Effector memory CD8-positive, alpha-beta T cell (primary cell): ENCODE data around the gene TTC33.

Source experiments
- ATAC-seq: fragments of 150-1000 bp; cut with Tn5 transposase; replicated peaks from 2 replicates; pipeline ENCODE4 v1.10.0; 2021; ENCODE audit warnings: mild to moderate bottlenecking, moderate library complexity
- DNase-seq, 3 experiments: peaks; one replicate each; pipeline ENCODE4 v3.0.0; 2021
- H3K27ac Mint-ChIP-seq, 2 donors: one replicate each; pipeline ENCODE4 v1.8.0; 2022; ENCODE audit warnings: mild to moderate bottlenecking in 2 of 2, mixed read lengths in 2 of 2, moderate library complexity in 2 of 2
- H3K27me3 Mint-ChIP-seq, 2 donors: one replicate each; pipeline ENCODE4 v1.8.0; 2022; ENCODE audit warnings: mixed read lengths in 2 of 2
- H3K36me3 Mint-ChIP-seq: one replicate; pipeline ENCODE4 v1.8.0; 2022; ENCODE audit warnings: mild to moderate bottlenecking, moderate library complexity, mixed read lengths; ENCODE audit not compliant: insufficient read depth
- H3K4me1 Mint-ChIP-seq, 2 donors: one replicate each; pipeline ENCODE4 v1.8.0; 2022; ENCODE audit warnings: low read depth in 2 of 2, mixed read lengths in 2 of 2
- H3K4me3 Mint-ChIP-seq, 2 donors: one replicate each; pipeline ENCODE4 v1.8.0; 2022; ENCODE audit warnings: mild to moderate bottlenecking in 2 of 2, mixed read lengths in 2 of 2, moderate library complexity in 2 of 2
- H3K9me3 Mint-ChIP-seq, 2 donors: one replicate each; pipeline ENCODE4 v1.8.0; 2022; ENCODE audit warnings: mixed read lengths in 2 of 2

The TTC33 gene

GRCh38 chr5:40775085-40775845 lies 19.5 kb upstream of the TTC33 start:
- peak overlapping the region in 1 of 2 donors; percentile 66 for H3K27ac Mint-ChIP-seq

GRCh38 chr5:40774623-40775022 lies 18.9 kb upstream of the TTC33 start:
- Mint-ChIP-seq H3K4me1 (peaks cover 7 to 17% of the 10 kb centered on the region in 2 donors), H3K36me3 (peaks cover 58% of the 10 kb centered on the region), H3K27me3 (no peaks in the 10 kb centered on the region), H3K9me3 (no peaks in the 10 kb centered on the region), H3K27ac (no peak overlapping the region), H3K4me3 (no peak overlapping the region)
- ATAC-seq (no peak), DNase-seq (no peak)

More at GRCh38 chr5:40775085-40775845, 19.5 kb upstream of the TTC33 start:
- Mint-ChIP-seq H3K9me3 (no peaks in the 10 kb centered on the region), H3K4me1 (peaks cover 7 to 20% of the 10 kb centered on the region in 2 donors), H3K4me3 (no peak overlapping the region), H3K36me3 (peaks cover 52% of the 10 kb centered on the region), H3K27me3 (no peaks in the 10 kb centered on the region)
- ATAC-seq (no peak), DNase-seq (no peak)

- Mint-ChIP-seq H3K4me3 (no peak overlapping the region), H3K4me1 (peaks cover 0 to 9% of the 10 kb centered on the region in 2 donors), H3K27ac (no peak overlapping the region), H3K36me3 (peaks cover 70% of the 10 kb centered on the region), H3K9me3 (no peaks in the 10 kb centered on the region), H3K27me3 (no peaks in the 10 kb centered on the region)
- DNase-seq (no peak), ATAC-seq (no peak)
These were observed 15.0 kb upstream of the TTC33 start for GRCh38 chr5:40770764-40771163.

- Mint-ChIP-seq H3K4me3 (no peak overlapping the region), H3K27me3 (no peaks in the 10 kb centered on the region), H3K36me3 (peaks cover 55% of the 10 kb centered on the region), H3K9me3 (no peaks in the 10 kb centered on the region), H3K27ac (no peak overlapping the region), H3K4me1 (no peaks in the 10 kb centered on the region)
- DNase-seq (no peak), ATAC-seq (no peak)
These were observed 6.9 kb upstream of the TTC33 start for GRCh38 chr5:40762705-40763104.

- H3K9me3 Mint-ChIP-seq = no peaks in the 10 kb centered on the region
These were observed 1.6 kb upstream of the TTC33 start for GRCh38 chr5:40757400-40757799.

GRCh38 chr5:40755093-40755406 lies 711 bp downstream of the TTC33 start:
- no peak overlapping the region for H3K4me3 Mint-ChIP-seq
- no peaks in the 10 kb centered on the region for H3K9me3 Mint-ChIP-seq
- peaks cover 11 to 21% of the 10 kb centered on the region in 2 donors for H3K4me1 Mint-ChIP-seq
- ATAC-seq = peak; percentile 71
- peak; percentile 42 to 55 (median 50) for DNase-seq
- H3K27ac Mint-ChIP-seq = no peak overlapping the region
- no peaks in the 10 kb centered on the region for H3K27me3 Mint-ChIP-seq
- H3K36me3 Mint-ChIP-seq = peaks cover 3% of the 10 kb centered on the region

More at GRCh38 chr5:40757400-40757799, 1.6 kb upstream of the TTC33 start:
- Mint-ChIP-seq H3K4me1 (peaks cover 7 to 12% of the 10 kb centered on the region in 2 donors), H3K4me3 (no peak overlapping the region), H3K36me3 (peaks cover 9% of the 10 kb centered on the region), H3K27ac (no peak overlapping the region), H3K27me3 (no peaks in the 10 kb centered on the region)
- DNase-seq (no peak), ATAC-seq (no peak)

GRCh38 chr5:40754381-40755092 lies 1.2 kb downstream of the TTC33 start:
- peaks cover 11 to 21% of the 10 kb centered on the region in 2 donors for H3K4me1 Mint-ChIP-seq
- H3K36me3 Mint-ChIP-seq = peaks cover 3% of the 10 kb centered on the region
- H3K4me3 Mint-ChIP-seq = no peak overlapping the region
- DNase-seq (peak in 1 of 3 experiments; percentile 1), ATAC-seq (peak; percentile 48)
- no peaks in the 10 kb centered on the region for H3K27me3 Mint-ChIP-seq
- no peak overlapping the region for H3K27ac Mint-ChIP-seq
- H3K9me3 Mint-ChIP-seq = no peaks in the 10 kb centered on the region

GRCh38 chr5:40746703-40747102 lies 9.1 kb downstream of the TTC33 start:
- Mint-ChIP-seq H3K27me3 (no peaks in the 10 kb centered on the region), H3K4me1 (peaks cover 7 to 19% of the 10 kb centered on the region in 2 donors), H3K9me3 (no peaks in the 10 kb centered on the region), H3K36me3 (peaks cover 24% of the 10 kb centered on the region), H3K4me3 (no peak overlapping the region), H3K27ac (peak overlapping the region in 1 of 2 donors; percentile 64)
- ATAC-seq (no peak), DNase-seq (no peak)

GRCh38 chr5:40743771-40744170 lies 12.0 kb downstream of the TTC33 start:
- Mint-ChIP-seq H3K27ac (no peak overlapping the region), H3K9me3 (no peaks in the 10 kb centered on the region), H3K4me1 (peaks cover 5 to 9% of the 10 kb centered on the region in 2 donors), H3K27me3 (no peaks in the 10 kb centered on the region), H3K4me3 (no peak overlapping the region), H3K36me3 (peaks cover 23% of the 10 kb centered on the region)
- DNase-seq = no peak
- ATAC-seq = no peak

GRCh38 chr5:40738502-40738901 lies 17.3 kb downstream of the TTC33 start:
- no peaks in the 10 kb centered on the region for H3K9me3 Mint-ChIP-seq
- DNase-seq (no peak), ATAC-seq (no peak)
- H3K4me3 Mint-ChIP-seq = no peak overlapping the region
- H3K27ac Mint-ChIP-seq = no peak overlapping the region
- H3K4me1 Mint-ChIP-seq = peaks cover 7 to 24% of the 10 kb centered on the region in 2 donors
- H3K36me3 Mint-ChIP-seq = peaks cover 13% of the 10 kb centered on the region
- no peaks in the 10 kb centered on the region for H3K27me3 Mint-ChIP-seq

GRCh38 chr5:40736103-40736875 lies 19.5 kb downstream of the TTC33 start:
- DNase-seq = peak; percentile 20 to 33 (median 29)

GRCh38 chr5:40735609-40736008 lies 20.2 kb downstream of the TTC33 start:
- peak overlapping the region in 1 of 2 donors; percentile 15 for H3K27ac Mint-ChIP-seq
- no peaks in the 10 kb centered on the region for H3K27me3 Mint-ChIP-seq
- peaks cover 5% of the 10 kb centered on the region for H3K36me3 Mint-ChIP-seq
- no peak overlapping the region for H3K4me3 Mint-ChIP-seq
- H3K4me1 Mint-ChIP-seq = peaks cover 11 to 30% of the 10 kb centered on the region in 2 donors
- ATAC-seq = no peak
- H3K9me3 Mint-ChIP-seq = no peaks in the 10 kb centered on the region
- no peak for DNase-seq

More at GRCh38 chr5:40736103-40736875, 19.5 kb downstream of the TTC33 start:
- H3K27ac Mint-ChIP-seq = peak overlapping the region in 1 of 2 donors; percentile 15
- H3K27me3 Mint-ChIP-seq = no peaks in the 10 kb centered on the region
- ATAC-seq = peak; percentile 81
- H3K9me3 Mint-ChIP-seq = no peaks in the 10 kb centered on the region
- peaks cover 5% of the 10 kb centered on the region for H3K36me3 Mint-ChIP-seq
- peaks cover 9 to 29% of the 10 kb centered on the region in 2 donors for H3K4me1 Mint-ChIP-seq
- no peak overlapping the region for H3K4me3 Mint-ChIP-seq

- Mint-ChIP-seq H3K27ac (peak overlapping the region in 1 of 2 donors; percentile 11), H3K36me3 (peaks cover 6% of the 10 kb centered on the region)
These were observed 20.8 kb downstream of the TTC33 start for GRCh38 chr5:40734986-40735385.

More at GRCh38 chr5:40734986-40735385, 20.8 kb downstream of the TTC33 start:
- Mint-ChIP-seq H3K9me3 (no peaks in the 10 kb centered on the region), H3K4me3 (no peak overlapping the region), H3K4me1 (peaks cover 13 to 30% of the 10 kb centered on the region in 2 donors), H3K27me3 (no peaks in the 10 kb centered on the region)
- ATAC-seq (no peak), DNase-seq (no peak)
